ENCODE results near the gene UNC13C.

The UNC13C gene

DNA sequence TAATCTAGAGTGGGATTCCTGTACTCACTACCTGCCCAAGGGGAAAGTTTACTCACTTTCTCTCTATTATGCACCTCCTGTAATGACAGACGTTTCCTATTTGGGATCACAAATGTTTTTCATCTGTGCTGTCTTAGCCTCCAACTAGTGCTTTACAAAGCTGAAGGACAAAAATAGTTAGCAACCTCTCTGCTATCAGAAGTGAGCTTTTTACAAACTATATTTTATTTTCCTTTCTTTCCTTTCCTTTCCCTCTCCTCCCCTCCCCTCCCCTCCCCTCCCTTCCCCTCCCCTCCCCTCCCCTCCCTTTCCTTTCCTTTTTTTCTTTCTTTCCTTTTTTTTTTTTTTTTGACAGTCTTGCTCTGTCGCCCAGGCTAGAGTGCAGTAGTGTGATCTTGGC lies 130.8 kb downstream of the UNC13C start:
- DNase-seq (ENCODE audit: low read depth, low spot score) = no peak

DNA sequence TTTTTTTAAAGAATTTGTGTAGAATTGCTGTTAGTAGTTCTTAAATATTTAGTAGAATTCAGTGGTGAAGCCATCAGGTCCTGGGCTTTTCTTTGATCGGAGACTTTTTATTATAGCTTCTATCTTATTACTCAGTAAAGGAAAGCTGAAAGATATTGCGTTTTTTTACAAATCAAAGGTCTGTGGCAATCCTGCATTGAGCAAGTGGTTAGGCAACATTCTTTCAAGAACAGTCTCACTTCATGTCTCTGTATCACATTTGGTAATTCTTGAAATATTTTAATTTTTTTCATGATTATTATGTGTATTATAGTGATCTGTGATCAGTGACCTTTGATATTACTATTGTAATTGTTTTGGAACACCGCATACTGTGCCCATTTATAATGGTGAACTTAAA lies 140.8 kb downstream of the UNC13C start:
- DNase-seq (ENCODE audit: low read depth, low spot score) = no peak

DNA sequence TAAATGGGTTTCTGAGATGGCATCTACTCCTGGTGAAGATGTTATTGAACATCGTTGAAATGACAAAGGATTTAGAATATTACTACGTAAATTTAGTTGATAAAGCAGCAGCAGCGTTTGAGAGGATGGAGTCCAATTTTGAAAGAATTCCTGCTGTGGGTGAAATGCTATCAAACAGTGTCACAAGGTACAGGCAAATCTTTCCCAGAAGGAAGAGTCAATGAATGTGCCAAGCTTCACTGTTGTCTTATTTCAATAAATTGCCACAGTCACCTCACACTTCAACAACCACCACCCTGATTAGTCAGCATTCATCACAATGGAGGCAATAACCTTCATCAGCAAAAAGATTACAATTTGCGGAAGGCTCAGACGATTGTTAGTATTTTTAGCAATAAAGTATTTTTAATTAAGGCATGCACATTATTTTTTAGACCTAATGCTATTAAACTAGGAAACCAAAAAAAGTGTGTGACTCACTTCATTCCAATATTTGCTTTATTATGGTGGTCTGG lies 142.8 kb downstream of the UNC13C start:
- no peak for DNase-seq (ENCODE audit: low read depth, low spot score)

DNA sequence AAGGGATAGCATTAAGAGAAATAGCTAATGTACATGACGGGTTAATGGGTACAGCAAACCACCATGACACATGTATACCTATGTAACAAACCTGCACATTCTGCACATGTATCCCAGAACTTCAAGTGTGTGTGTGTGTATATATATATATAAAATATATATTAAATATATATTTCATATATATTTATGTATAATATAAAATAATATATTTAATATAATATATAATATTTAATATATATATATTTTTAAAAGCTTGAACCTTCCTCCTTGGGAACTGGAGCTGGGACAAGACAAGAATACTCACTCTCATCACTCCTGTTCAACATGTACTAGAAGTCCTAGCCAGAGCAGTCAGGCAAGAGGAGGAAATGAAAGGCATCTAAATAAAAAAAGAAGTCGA lies 149.3 kb downstream of the UNC13C start:
- DNase-seq (ENCODE audit: low read depth, low spot score) = no peak

DNA sequence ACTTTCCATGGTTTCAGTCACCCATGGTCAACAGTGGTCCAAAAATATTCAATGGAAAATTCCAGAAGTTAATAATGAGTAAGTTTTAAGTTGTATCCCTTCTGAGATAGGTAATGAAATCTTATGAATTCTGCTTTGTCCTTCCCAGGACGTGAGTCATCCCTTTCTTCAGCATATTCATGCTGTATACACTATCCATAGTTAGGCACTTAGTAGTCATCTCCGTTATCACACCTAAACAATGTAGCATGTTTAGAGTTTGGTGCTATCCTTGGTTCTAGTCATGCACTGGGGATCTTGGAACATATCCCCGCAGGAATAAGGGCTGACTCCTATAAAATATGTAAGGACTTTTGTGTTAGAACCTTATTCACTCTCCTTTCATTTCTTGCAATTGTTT lies 153.2 kb downstream of the UNC13C start:
- no peak for DNase-seq (ENCODE audit: low read depth, low spot score)

DNA sequence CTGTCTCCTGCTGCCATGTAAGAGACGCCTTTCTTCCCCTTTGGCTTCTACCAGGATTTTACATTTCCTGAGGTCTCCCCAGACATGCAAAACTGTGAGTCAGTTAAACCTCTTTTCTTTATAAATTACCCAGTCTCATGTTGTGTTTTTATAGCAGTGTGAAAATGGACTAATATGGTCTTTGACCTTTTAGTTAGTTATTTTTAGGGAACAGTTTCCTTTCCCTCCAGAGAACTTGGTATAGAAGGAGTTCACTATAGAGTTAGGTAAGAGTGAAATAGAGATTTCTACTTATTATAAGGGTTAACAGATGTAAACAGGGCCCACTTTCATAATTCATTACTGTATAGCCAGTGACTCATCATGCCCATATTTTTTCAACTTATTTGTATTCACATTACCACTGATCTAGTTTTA lies 170.9 kb downstream of the UNC13C start:
- DNase-seq (ENCODE audit: low read depth, low spot score) = no peak

DNA sequence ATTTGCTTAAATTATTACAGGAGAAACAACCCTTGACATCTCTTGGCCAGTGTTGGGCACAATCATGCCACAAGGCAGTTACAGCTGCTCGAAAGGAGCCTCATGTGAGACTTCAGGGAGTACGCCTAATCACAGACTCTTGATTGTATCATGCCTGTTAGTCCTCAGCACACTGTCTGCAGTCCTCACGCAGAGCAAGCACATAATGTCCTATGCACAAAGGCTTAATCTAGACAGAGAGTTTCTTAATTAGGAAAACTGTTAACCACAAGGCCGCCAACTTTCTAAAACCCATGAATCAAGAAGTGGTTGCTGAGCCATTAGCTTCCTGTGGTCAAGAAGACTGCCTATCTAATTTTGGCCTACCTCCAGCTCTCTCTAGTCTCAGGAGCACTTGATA lies 172.0 kb downstream of the UNC13C start:
- DNase-seq (ENCODE audit: low read depth, low spot score) = no peak

DNA sequence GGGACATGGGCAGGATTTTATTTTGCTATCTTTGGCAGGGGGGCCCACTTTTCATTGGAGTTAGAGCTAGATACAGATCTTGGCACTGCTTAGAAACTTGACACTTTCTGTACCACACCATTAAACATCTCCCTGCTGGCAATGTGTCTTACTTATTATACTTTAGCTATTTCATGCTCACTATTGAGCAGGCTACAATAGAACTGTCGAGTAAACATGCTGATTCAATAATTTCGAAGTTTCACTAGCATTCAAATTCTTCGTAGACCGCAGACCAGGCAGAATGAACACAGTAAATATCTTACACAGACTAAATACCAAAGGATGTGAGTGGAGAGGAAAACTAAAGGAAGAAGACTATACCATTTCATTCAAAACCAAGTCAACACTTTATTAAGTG lies 180.8 kb downstream of the UNC13C start:
- DNase-seq (ENCODE audit: low read depth, low spot score) = no peak

DNA sequence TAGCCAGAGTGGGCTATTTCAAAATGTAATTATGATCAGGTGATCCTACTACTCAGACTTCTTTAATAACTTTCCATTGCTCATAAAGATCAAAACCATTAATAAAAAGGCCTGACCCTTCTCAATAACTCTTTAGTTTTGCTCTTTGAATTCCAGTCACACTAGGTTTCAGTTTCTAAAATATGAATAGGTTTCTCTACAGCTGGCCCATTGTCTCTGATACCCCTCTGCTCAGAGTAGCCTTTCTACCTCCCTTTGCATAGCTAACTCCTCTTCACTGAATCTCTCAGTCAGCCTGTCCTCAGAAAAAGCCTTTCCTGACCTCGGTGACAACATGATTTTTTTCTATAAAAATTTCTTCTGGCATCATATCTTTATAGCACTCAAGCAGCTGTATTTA lies 209.1 kb downstream of the UNC13C start:
- DNase-seq (ENCODE audit: low read depth, low spot score) = no peak

DNA sequence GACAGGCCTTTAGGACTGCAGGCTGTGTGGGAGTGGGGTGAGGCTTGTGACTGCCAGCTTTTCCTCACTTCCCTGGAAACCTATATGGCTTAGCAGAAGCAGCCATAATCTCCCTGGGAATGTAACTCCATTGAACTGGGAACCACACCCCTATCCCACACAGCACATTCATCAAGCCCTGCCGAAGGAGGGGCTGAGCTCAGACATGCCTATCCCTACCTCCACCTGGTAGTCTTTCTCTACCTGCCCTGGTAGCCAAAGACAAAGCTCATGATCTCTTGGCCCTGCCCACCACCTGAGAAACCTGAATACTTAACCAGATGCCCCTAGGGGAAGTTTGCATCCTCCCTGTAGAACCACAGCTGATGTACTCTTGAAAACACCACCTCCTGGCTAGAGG lies 219.8 kb downstream of the UNC13C start:
- no peak for DNase-seq (ENCODE audit: low read depth, low spot score)

DNA sequence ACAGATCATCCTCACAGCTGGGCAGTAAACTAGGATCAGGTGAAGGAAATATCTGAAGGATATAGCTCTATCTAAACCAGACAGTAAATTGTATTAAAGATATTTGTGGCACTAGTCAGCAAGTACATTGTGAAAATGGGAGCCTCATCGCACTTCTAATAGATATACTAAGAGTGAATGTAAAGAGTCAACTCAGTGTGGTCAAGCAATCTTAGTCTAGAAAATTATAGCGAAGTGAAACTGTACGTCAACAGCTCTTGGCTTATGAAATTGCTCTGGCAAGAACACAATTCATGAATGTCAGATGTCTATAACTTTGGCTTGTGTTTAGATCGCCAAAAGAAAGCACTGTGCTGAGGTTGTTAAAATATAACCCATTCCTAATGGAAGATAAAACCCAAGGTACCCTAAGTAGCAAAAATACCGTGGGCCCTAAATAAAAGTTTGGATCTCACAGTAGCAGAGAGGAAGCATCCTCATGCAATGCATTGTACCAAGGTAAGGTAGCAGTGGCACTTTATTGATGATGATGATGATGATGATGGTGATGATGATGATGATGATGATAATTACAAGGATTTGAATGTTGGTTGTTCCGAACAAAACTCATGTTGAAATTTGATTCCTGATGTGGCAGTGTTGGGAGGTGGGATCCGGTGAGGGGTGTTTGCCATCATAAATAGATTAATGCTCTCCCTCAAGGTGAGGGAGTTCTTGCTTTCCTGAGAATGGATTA lies 228.5 kb downstream of the UNC13C start:
- DNase-seq (ENCODE audit: low read depth, low spot score) = no peak

DNA sequence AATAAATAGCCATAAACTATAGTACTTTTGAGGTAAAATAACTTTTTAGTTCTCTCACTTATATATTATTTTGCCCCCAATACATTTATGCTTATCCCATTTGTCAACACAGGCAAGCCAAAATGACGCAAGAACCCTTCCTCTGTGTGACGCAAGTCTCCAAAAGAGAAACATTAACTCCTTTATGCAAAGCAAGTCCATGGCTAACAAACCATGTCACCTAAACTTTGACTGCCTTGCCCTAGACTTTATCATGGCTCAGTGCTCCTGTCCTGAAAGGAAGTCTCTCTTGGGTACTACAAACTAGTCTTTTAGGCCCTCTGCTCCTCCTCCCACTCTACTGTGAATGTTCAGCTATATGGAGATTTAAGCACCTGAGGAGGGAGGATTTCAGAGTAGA lies 230.5 kb downstream of the UNC13C start:
- no peak for DNase-seq (ENCODE audit: low read depth, low spot score)

DNA sequence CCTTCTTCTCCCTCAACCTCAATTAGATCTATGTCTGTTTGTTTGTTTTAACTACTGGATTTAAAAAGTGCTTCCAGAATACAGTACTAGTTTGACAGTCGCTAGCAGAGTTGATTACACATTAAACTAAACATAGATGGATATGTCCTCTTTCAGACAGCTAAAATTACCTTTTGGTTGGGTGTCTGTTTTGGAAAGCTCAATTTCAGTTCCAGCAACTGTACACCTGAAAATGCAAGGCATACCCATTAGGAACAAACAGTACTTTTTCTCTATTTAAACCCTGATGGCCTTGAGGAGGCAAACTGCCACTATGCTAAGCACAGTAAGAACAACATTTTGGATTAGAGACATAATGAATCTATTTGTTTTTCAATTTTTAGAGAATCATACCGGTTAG lies 234.4 kb downstream of the UNC13C start:
- DNase-seq (ENCODE audit: low read depth, low spot score) = no peak

DNA sequence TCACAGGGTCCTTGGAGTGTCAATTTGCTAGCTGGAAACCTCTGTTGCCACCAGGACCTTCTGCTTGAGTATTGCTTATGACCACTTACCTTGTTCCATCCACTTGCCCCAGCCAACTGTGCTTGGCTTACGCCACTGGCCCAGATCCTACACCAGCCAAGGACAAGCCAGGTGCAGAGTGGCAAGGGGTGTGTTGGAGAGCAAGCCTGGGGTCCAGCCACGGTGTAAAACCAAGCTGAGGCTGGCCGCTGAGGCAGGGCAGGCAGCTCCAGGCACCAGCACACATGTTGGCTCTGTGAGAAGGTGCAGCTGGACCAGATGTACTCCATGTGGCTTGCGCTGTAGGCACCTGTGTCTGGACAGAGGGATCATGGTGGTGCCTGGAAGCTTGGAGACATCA lies 248.2 kb downstream of the UNC13C start:
- DNase-seq (ENCODE audit: low read depth, low spot score) = no peak

DNA sequence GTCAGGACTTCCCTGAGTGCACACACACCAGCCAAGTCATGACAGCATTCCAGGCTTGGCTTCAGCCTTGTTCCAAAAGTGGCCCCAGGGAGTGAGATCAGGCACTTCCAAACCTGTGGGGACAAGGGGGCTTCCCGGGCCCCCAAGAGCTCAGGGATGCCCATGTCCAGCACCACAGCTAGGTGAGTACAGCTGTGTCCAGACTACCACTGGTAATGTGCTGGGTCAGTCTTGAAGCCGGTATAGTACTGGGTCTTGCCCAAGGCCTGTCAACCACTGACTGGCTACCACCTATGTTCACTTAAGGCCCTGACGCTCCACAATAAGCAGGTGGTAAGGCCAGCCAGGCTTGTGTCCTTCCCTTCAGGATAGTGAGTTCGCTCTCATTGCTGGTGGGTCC lies 249.3 kb downstream of the UNC13C start:
- no peak for DNase-seq (ENCODE audit: low read depth, low spot score)

DNA sequence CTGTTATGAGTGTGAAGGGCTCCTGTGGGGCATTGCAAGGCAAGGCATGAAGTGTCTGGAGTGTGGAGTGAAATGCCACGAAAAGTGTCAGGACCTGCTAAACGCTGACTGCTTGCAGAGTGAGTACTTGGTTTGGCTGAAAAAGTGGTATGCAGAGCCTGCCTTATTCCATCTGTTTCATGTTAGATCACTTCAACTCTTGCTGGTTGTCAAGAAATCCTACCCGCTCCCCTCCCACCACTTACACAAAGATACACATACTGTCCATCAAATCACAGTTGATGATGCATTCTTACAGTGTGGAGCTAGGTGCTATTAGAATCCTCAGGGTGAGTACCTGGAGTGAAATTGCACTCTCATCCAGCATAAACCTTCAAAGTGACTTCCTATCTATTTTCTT lies 272.1 kb downstream of the UNC13C start:
- no peak for DNase-seq (ENCODE audit: low read depth, low spot score)

DNA sequence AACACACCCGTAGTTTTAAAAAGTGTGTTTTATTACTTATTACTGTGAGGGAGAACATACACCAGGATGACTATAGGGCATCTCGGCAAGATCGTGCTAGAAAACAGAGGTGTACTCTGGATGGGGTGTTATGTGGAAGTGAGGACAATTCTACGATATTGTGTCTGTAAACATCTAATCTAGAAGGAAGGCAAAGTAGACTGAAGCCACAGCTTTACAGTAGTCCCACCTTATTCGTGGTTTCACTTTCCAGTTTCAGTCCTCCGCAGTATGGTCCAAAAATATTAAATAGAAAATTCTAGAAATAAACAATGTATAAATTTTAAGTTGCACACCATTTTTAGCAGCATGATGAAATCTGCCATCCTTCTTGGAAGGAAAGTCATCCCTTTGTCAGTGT lies 277.9 kb downstream of the UNC13C start:
- no peak for DNase-seq (ENCODE audit: low read depth, low spot score)

DNA sequence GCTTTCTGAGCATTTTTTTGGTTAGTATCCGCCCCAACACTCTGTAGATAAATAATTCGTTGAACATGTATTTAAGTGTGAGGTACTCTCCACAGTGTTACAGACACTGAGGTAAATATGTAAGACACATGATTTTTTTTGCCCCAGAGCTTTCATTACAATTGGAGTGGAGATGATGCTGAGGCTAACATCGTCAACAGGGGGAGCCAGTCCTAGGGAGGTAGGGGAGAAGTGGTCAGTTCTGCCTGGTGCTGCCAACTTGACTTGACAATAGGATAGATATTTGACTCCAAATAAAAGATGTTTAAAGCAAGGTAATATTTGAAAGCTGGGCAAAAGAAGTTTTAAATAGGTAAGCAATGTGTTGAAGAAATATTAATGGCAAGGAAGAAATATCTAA lies 295.7 kb downstream of the UNC13C start:
- DNase-seq (ENCODE audit: low read depth, low spot score) = no peak

DNA sequence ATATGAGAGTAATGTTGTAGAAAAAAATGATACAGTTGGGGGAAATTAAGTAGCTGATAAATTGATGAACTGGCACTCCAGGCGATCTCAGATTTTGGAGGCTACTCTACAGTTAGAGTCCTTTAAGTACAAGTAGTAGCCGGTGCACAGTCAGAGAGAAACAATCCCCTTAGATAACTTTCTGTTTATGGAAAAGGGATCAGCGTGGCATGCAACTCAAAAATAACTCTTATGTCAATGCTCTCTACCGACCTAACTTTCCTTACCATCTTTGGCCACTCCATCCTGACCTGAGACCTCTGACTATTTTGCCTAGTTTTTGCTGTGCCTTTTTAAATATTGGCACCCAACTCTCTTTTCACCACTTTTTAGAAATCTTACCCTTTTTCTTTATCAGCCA lies 299.6 kb downstream of the UNC13C start:
- DNase-seq (ENCODE audit: low read depth, low spot score) = no peak

DNA sequence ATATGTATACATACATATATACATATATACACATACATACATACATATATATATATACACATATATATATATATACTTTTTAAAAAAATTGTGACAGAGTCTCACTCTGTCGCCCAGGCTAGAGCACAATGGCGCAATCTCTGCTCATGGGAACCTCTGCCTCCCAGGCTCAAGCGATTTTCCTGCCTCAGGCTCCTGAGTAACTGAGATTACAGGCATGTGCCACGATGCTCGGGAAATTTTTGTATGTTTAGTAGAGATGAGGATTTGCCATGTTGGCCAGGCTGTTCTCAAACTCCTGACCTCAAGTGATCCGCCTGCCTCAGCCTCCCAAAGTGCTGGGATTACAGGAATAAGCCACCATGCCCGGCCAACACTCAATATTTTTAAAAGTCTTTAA lies 302.5 kb downstream of the UNC13C start:
- no peak for DNase-seq (ENCODE audit: low read depth, low spot score)

DNA sequence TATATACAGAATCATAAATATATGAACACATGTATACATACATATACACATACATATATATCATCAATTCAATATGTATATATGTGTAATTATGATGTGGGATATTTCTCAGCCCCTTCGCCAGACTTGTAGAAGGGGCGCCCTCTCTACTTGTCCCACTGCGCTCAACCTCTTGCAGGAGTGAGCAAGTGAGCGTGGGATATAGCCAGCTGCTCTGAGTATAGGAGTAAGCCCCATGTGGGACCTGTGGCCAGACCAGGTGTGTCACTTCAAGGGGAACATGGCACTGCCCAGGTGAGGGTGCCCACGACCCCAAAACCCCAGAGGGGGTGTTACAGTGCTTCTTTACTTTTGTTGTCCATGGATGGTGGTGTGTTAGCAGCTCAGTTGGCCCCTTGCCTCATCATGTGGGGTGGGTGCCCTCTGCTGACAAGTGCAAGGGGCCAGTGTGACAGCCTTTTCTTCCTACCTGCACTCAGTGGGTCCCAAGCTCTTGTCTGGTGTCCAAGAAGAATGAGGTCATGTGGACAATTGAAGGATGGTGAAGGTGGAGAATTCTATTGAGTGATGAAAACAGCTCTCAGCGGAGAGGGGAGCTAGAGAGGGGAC lies 304.1 kb downstream of the UNC13C start:
- DNase-seq (ENCODE audit: low read depth, low spot score) = no peak

DNA sequence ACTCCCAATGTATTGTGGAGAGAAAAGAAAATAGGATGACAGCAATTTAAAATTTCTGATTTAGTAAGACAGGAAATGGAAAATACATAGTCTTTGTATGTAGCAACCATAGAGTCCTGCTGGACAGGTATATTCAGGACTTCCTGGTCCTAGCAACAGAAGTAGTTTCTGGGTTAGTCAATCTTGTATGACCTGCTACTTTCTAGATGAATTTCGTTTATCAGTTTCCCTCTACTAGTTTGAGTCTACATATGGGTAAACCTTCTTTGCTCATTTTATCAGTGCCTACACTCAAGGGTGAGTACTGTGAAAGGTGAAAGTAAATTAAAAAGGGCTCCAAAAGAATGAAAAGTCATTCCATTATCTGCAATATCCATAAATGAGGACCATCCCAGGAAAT lies 309.8 kb downstream of the UNC13C start:
- no peak for DNase-seq (ENCODE audit: low read depth, low spot score)

DNA sequence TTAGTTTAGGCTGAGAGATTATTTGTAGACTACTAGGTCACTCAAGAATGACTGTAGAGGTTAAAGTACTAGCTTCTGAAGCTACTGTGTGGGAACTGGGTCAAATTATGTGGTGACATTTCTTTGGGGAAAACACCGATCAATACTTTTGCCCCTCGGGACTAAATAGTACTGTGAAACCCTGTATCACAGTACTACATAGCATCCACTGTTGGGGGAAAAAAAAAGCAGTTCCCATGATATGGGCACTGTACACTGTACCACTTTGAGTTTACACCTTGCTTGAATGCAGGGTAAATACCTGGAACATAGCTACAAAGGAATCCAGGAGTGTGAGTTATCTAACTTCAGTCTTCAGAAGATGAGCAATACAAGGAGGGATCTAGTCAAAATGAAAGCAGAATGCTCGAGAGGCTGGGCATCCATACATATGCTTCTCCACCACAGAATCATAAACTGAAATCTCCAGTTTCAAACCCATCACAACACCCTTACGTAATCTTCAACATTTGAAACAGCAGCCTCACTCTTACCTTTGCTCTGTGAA lies 311.4 kb downstream of the UNC13C start:
- DNase-seq (ENCODE audit: low read depth, low spot score) = no peak

Data from brain pericyte (primary cell).